Measurements from ENCODE around the gene PAX9. TPM values are rescaled to one million over a fixed set of nuclear protein-coding genes. Genes with fewer than 3 reads are reported as not detected.

PAX9 gene
- total RNA-seq, 4 donors from 2014 or later: 1.3 to 6.0 (median 3.2) TPM

DNA sequence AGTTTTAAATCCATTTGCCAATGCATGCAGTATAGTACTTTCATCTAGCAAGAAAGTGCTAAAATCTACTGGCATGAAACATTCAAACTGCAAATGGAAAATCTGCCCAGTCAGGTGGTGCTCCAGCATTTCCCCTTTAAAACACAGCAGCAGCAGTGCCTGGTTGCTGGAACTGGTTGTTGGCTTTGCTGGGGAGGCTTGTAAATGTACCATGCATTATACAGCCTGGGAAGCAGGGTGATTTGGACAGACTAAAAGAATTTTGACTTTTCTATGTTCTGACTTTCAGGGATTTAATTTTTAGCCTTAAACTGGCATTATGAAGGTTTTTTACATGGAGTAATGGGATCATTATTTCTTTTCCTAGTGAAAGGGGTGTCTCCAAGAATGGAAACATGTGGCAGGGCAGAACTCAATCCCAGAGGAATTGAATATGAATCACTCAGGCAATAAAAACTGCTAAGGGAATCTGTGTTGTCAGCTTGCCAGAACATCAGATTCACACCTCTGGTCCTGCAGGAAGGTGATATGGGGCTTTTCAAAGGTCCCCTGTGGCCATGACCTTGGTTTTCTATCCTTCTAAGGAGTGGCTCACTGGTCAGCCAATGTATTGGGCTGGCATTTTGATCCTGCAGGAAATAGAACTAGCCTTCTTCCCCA lies 9.0 kb upstream of the PAX9 start:
- Histone ChIP-seq H3K36me3 (no peaks in the 10 kb centered on the region), H3K4me1 (peaks cover 0 to 44% (median 11%) of the 10 kb centered on the region in 4 donors), H3K27me3 (peaks cover 7 to 100% of the 10 kb centered on the region in 2 donors), H3K4me3 (no peak overlapping the region), H3K9me3 (no peaks in the 10 kb centered on the region), H3K27ac (no peak overlapping the region)
- no peak for DNase-seq (ENCODE audit: low spot score in 2 of 2)
- no peak for TF ChIP-seq EP300 (IDR thresholded peaks at IDR 0.05)
- TF ChIP-seq, protein P1, sequence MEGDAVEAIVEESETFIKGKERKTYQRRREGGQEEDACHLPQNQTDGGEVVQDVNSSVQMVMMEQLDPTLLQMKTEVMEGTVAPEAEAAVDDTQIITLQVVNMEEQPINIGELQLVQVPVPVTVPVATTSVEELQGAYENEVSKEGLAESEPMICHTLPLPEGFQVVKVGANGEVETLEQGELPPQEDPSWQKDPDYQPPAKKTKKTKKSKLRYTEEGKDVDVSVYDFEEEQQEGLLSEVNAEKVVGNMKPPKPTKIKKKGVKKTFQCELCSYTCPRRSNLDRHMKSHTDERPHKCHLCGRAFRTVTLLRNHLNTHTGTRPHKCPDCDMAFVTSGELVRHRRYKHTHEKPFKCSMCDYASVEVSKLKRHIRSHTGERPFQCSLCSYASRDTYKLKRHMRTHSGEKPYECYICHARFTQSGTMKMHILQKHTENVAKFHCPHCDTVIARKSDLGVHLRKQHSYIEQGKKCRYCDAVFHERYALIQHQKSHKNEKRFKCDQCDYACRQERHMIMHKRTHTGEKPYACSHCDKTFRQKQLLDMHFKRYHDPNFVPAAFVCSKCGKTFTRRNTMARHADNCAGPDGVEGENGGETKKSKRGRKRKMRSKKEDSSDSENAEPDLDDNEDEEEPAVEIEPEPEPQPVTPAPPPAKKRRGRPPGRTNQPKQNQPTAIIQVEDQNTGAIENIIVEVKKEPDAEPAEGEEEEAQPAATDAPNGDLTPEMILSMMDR (IDR thresholded peaks at IDR 0.05): no peak
- no peak for TF ChIP-seq POLR2A (IDR thresholded peaks at IDR 0.05)

DNA sequence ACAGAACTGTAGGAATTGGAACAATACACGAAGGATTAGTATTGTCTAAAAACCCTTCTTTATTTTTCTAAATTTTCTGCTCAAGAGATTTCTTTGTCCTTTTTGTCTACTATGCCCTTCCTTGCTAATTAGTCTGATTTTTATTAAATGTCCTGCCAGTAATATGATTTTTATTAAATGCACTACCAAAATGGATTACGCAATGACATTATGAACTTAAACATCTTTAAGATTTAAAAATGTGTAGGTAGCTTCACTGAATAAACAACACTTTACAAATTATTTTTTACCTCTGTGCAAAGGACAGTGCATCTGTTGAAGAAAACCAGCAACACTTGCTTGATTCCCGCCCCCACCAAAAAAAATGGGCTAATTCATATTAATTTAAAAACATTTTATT lies 8.2 kb upstream of the PAX9 start:
- 46 to 48% methylated on average over 3 of the region's 3 CpGs for WGBS, 2 donors
- no peaks in the 10 kb centered on the region for H3K36me3 ChIP-seq
- H3K9me3 ChIP-seq: no peaks in the 10 kb centered on the region
- DNase-seq (ENCODE audit: low spot score in 2 of 2): no peak
- peaks cover 0 to 44% (median 6%) of the 10 kb centered on the region in 4 donors for H3K4me1 ChIP-seq
- H3K4me3 ChIP-seq: no peak overlapping the region
- no peak overlapping the region for H3K27ac ChIP-seq
- H3K27me3 ChIP-seq: peaks cover 7 to 100% of the 10 kb centered on the region in 2 donors
- TF ChIP-seq POLR2A (IDR thresholded peaks at IDR 0.05) (no peak), EP300 (IDR thresholded peaks at IDR 0.05) (no peak)
- TF ChIP-seq, protein P1 (IDR thresholded peaks at IDR 0.05): no peak

DNA sequence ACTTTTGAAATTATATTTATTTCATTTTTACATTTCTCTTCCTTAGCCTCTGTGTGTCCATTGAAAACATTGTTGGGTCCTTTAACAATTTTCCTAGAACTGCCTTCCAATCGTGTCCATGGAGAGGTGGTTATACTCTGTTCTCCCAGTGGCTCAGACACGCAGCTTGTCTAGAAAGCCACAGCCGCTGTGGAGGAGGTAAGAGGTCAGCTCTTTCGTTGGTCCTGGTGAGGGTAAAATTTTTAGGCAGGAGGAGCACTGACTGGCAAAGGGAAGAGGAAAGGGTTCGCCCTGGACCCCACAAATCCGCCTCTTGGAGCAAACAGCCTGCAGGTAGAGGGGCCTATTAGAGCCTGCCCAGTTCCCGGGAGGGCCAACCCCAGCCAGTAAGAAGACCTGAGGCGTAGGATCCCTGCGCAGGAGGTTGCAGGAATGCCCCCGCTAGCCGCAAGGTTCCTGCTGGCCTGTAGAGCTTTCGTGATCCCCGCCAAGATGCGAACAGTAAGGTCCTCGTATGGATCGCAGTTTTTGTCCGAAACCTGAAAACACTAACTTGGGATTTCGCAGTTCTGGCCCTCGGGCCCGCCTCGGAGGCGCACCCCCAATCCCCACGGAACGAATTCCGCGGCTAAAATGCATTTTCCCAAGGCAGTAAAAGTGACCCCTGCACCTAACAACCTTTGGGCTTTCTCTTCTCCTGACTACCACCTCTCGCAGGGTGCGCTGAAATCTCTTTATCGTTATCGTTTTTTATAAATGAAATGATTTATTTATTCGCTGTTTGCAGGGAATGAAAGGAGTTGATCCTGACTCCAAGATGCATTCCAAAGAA lies 7.5 kb upstream of the PAX9 start:
- Histone ChIP-seq H3K4me1 (peaks cover 0 to 50% (median 7%) of the 10 kb centered on the region in 4 donors), H3K4me3 (no peak overlapping the region), H3K27ac (no peak overlapping the region), H3K36me3 (no peaks in the 10 kb centered on the region), H3K27me3 (peaks cover 7 to 100% of the 10 kb centered on the region in 2 donors), H3K9me3 (no peaks in the 10 kb centered on the region)
- WGBS, 2 donors: 16 to 19% methylated on average over 27 to 29 of the region's 31 CpGs
- DNase-seq (ENCODE audit: low spot score in 2 of 2): no peak
- no peak for TF ChIP-seq POLR2A (IDR thresholded peaks at IDR 0.05)
- no peak for TF ChIP-seq EP300 (IDR thresholded peaks at IDR 0.05)
- TF ChIP-seq, protein P1 (IDR thresholded peaks at IDR 0.05): no peak

DNA sequence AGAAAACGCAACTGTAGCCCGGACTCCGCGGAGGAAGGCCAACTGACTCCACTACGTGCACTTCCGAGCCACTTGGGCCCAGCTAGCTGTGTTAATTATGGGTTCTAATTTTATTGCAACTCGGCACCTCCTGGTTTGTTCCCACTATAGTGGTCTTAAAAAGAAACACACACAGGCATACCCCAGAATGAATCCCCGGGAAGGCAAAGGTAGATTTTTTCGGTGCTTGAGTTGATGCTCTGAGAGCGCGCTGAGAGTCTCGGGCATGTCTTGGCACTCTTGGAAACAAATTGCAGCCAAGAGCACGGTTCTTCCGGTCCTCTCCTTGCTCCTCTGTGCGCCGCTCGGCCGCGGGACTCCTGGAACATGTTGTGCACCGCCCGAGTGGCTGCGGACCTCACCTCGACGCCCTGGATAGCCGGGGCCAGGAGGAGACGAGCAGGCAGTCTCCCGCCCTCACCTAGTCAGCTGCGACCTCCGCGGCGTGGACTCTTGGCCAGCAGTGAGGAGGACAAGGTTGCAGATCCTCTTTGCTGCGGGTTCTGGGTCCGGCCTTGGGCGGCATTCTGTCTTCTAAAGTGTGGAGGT lies 6.8 kb upstream of the PAX9 start:
- H3K4me1 ChIP-seq: peaks cover 0 to 53% (median 8%) of the 10 kb centered on the region in 4 donors
- no peak for DNase-seq (ENCODE audit: low spot score in 2 of 2)
- TF ChIP-seq EP300 (IDR thresholded peaks at IDR 0.05) (no peak), POLR2A (IDR thresholded peaks at IDR 0.05) (no peak)
- TF ChIP-seq, protein P1 (IDR thresholded peaks at IDR 0.05): no peak
- peaks cover 7 to 100% of the 10 kb centered on the region in 2 donors for H3K27me3 ChIP-seq
- no peak overlapping the region for H3K4me3 ChIP-seq
- no peaks in the 10 kb centered on the region for H3K9me3 ChIP-seq
- H3K36me3 ChIP-seq: no peaks in the 10 kb centered on the region
- WGBS, 2 donors: 17 to 26% methylated on average over 28 to 33 of the region's 34 CpGs
- H3K27ac ChIP-seq: no peak overlapping the region

DNA sequence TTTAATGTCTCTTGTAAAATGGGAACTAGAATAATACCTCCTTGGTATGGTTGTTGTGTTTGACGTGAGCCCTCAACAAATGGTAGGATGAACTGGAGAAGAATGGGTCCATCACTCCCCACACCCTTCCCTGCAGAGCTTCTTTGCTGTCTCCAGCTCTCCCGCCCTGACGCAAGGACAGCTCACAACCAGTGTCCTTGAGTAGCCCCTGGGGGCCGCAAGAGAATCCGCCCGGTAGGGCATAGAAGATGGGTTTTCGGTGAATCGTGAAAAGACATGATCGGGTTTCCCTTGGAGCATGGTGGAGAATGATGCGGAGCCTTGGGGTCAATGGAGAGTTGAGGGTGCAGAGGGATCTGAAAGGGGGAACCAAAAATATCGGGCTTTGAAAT lies 6.1 kb upstream of the PAX9 start:
- Histone ChIP-seq H3K9me3 (no peaks in the 10 kb centered on the region), H3K4me3 (peak overlapping the region in 1 of 4 donors; percentile 34), H3K4me1 (peaks cover 0 to 53% (median 8%) of the 10 kb centered on the region in 4 donors), H3K27ac (no peak overlapping the region), H3K27me3 (peaks cover 7 to 100% of the 10 kb centered on the region in 2 donors), H3K36me3 (no peaks in the 10 kb centered on the region)
- 7 to 16% methylated on average over 11 of the region's 11 CpGs for WGBS, 2 donors
- no peak for DNase-seq (ENCODE audit: low spot score in 2 of 2)
- TF ChIP-seq EP300 (IDR thresholded peaks at IDR 0.05): no peak
- TF ChIP-seq, protein P1 (IDR thresholded peaks at IDR 0.05): no peak
- TF ChIP-seq POLR2A (IDR thresholded peaks at IDR 0.05): no peak

Measured in tibial nerve (tissue), 4 donors.